Measurements from ENCODE around the gene MLNR. TPM values are rescaled to one million over a fixed set of nuclear protein-coding genes. Genes with fewer than 3 reads are reported as not detected.

The MLNR gene
- total RNA-seq, 1 donor from 2014 or later = not detected

Other genes starting within 250 kb of the MLNR start
- 27.2 and 32.8 TPM in 2 replicates for gene FNDC3A, start 244.4 kb upstream of the MLNR start, total RNA-seq
- gene CDADC1, start 27.6 kb downstream of the MLNR start, total RNA-seq = 1.8 and 3.3 TPM in 2 replicates
- gene CAB39L, start 223.7 kb downstream of the MLNR start, total RNA-seq = 5.2 and 7.2 TPM in 2 replicates
- gene SETDB2, start 223.9 kb downstream of the MLNR start, total RNA-seq = 4.3 and 5.2 TPM in 2 replicates

Data from epithelial cell of proximal tubule (primary cell).